Measurements from ENCODE around the gene RBBP7. TPM values are rescaled to one million over a fixed set of nuclear protein-coding genes. Genes with fewer than 3 reads are reported as not detected.
A peak's percentile ranks its signal among the peaks of the same experiment; 100 is the strongest.

RBBP7 gene
- total and polyA plus RNA-seq, 4 donors = 52.3 to 117 (median 83.7) TPM

- no peaks in the 10 kb centered on the region for H3K9me3 ChIP-seq (ENCODE audit: control insufficient read depth in 4 of 4, insufficient read depth in 3 of 4, low read length in 3 of 4)
- no peak overlapping the region for H3K27ac ChIP-seq (ENCODE audit: low read depth in 1 of 2, low read length in 1 of 2)
- WGBS, 2 donors = 76 to 87% methylated on average over 8 of the region's 8 CpGs
- H3K27me3 ChIP-seq (ENCODE audit: control insufficient read depth in 3 of 3, insufficient read depth in 3 of 3, low read length in 2 of 3) = peaks cover 0 to 40% (median 37%) of the 10 kb centered on the region in 3 donors
- DNase-seq (no peak), ATAC-seq (ENCODE audit: insufficient read depth, low FRiP score) (no peak)
- no peak for TF ChIP-seq CTCF (IDR thresholded peaks at IDR 0.05; ENCODE audit: control extremely low read depth, extremely low read depth)
- H3K36me3 ChIP-seq (ENCODE audit: control insufficient read depth in 4 of 4, insufficient read depth in 4 of 4, low read length in 4 of 4) = peaks cover 0 to under 1% (median 0%) of the 10 kb centered on the region in 4 donors
- peaks cover 0 to 22% (median 6%) of the 10 kb centered on the region in 5 donors for H3K4me1 ChIP-seq (ENCODE audit: control insufficient read depth in 5 of 5, insufficient read depth in 5 of 5, low read length in 5 of 5)
- H3K9ac ChIP-seq (ENCODE audit: insufficient read depth in 1 of 2, low read length in 2 of 2) = no peak overlapping the region
- H3K4me3 ChIP-seq = no peak overlapping the region
Measured at GRCh38 chrX:16873106-16873505, 2.9 kb upstream of the RBBP7 start.

- no peak for TF ChIP-seq CTCF (IDR thresholded peaks at IDR 0.05; ENCODE audit: control extremely low read depth, extremely low read depth)
- Histone ChIP-seq H3K36me3 (ENCODE audit: control insufficient read depth in 4 of 4, insufficient read depth in 4 of 4, low read length in 4 of 4) (peaks cover 0 to 4% (median 0%) of the 10 kb centered on the region in 4 donors), H3K4me3 (peak overlapping the region; percentile 29), H3K9ac (ENCODE audit: insufficient read depth in 1 of 2, low read length in 2 of 2) (peak overlapping the region in 1 of 2 donors; percentile 35), H3K4me1 (ENCODE audit: control insufficient read depth in 5 of 5, insufficient read depth in 5 of 5, low read length in 5 of 5) (peaks cover 0 to 22% (median 6%) of the 10 kb centered on the region in 5 donors), H3K9me3 (ENCODE audit: control insufficient read depth in 4 of 4, insufficient read depth in 3 of 4, low read length in 3 of 4) (no peaks in the 10 kb centered on the region), H3K27me3 (ENCODE audit: control insufficient read depth in 3 of 3, insufficient read depth in 3 of 3, low read length in 2 of 3) (peaks cover 0 to 47% (median 40%) of the 10 kb centered on the region in 3 donors), H3K27ac (ENCODE audit: low read depth in 1 of 2, low read length in 1 of 2) (peak overlapping the region; percentile 68 to 96)
- ATAC-seq (ENCODE audit: insufficient read depth, low FRiP score) (peak; percentile 1), DNase-seq (peak; percentile 16 to 43 (median 32))
- 3 to 20% methylated on average over 38 to 41 of the region's 41 CpGs for WGBS, 2 donors
Measured at GRCh38 chrX:16870862-16871815, 977 bp upstream of the RBBP7 start.

GRCh38 chrX:16869393-16870094, 618 bp downstream of the RBBP7 start:
- WGBS, 2 donors = 1 to 7% methylated on average over 19 to 92 of the region's 92 CpGs
- peak in 2 of 3 donors; percentile 64 to 75 for DNase-seq
- TF ChIP-seq CTCF (IDR thresholded peaks at IDR 0.05; ENCODE audit: control extremely low read depth, extremely low read depth) = no peak

More at GRCh38 chrX:16869393-16870094, 618 bp downstream of the RBBP7 start:
- peaks cover 0 to 4% (median 0%) of the 10 kb centered on the region in 4 donors for H3K36me3 ChIP-seq (ENCODE audit: control insufficient read depth in 4 of 4, insufficient read depth in 4 of 4, low read length in 4 of 4)
- H3K27ac ChIP-seq (ENCODE audit: low read depth in 1 of 2, low read length in 1 of 2) = peak overlapping the region; percentile 87 to 91
- no peaks in the 10 kb centered on the region for H3K9me3 ChIP-seq (ENCODE audit: control insufficient read depth in 4 of 4, insufficient read depth in 3 of 4, low read length in 3 of 4)
- peak overlapping the region; percentile 64 for H3K4me3 ChIP-seq
- peaks cover 0 to 47% (median 41%) of the 10 kb centered on the region in 3 donors for H3K27me3 ChIP-seq (ENCODE audit: control insufficient read depth in 3 of 3, insufficient read depth in 3 of 3, low read length in 2 of 3)
- peak overlapping the region in 1 of 2 donors; percentile 66 for H3K9ac ChIP-seq (ENCODE audit: insufficient read depth in 1 of 2, low read length in 2 of 2)
- no peak for ATAC-seq (ENCODE audit: insufficient read depth, low FRiP score)
- H3K4me1 ChIP-seq (ENCODE audit: control insufficient read depth in 5 of 5, insufficient read depth in 5 of 5, low read length in 5 of 5) = peaks cover 0 to 26% (median 6%) of the 10 kb centered on the region in 5 donors

All from lung (tissue), 12 donors.